B cell (primary cell): ENCODE data around the gene WDR1. TPM values are rescaled to one million over a fixed set of nuclear protein-coding genes. Genes with fewer than 3 reads are reported as not detected.

Source experiments
- ATAC-seq: fragments of 200-7000 bp; cut with Tn5 transposase; one replicate; pipeline ENCODE4 v1.10.0; 2021; ENCODE audit warnings: low read depth, mild to moderate bottlenecking, moderate number of reproducible peaks, moderate library complexity
- CTCF ChIA-PET: fragments of 350-600 bp; sonication (Branson Sonifier 250); formaldehyde crosslinking; loops from one replicate; lab custom pipeline; 2021; ENCODE audit warnings: antibody characterized with exemption, inconsistent platforms; lab: Charles Lee
- POLR2A ChIA-PET: fragments of 350-600 bp; sonication (Branson Sonifier 250); formaldehyde crosslinking; loops from one replicate; lab custom pipeline; 2021; ENCODE audit warnings: antibody characterized with exemption; lab: Charles Lee
- DNase-seq: peaks from one replicate; pipeline ENCODE4 v3.0.0; 2013
- H2AFZ ChIP-seq: 2 replicates; pipeline ENCODE4 v1.6.1; 2012; ENCODE audit warnings: mild to moderate bottlenecking, low read depth, low read length; ENCODE audit not compliant: insufficient read depth, poor library complexity, severe bottlenecking
- H3K27ac ChIP-seq, 2 donors: 1 replicate in 1 of 2; 2 replicates in 1 of 2; pipeline ENCODE4 v1.5.1; 2012 to 2013; ENCODE audit warnings: low read length in 2 of 2, mild to moderate bottlenecking in 2 of 2, moderate library complexity in 1 of 2
- H3K27me3 ChIP-seq, 4 experiments: fragments of 200-600 bp in 1 of 4; sonication (generic) in 1 of 4; replicated peaks in 1 of 4; 1 replicate in 2 of 4; 2 replicates in 2 of 4; pipeline versions ENCODE4 v1.6.1 to v1.7.0; 2013 to 2016; ENCODE audit warnings: low read length in 3 of 4, mild to moderate bottlenecking in 2 of 4, mixed read lengths in 1 of 4, moderate library complexity in 1 of 4; ENCODE audit not compliant: insufficient read depth in 4 of 4, control insufficient read depth in 3 of 4; ENCODE audit errors: control extremely low read depth in 1 of 4
- H3K36me3 ChIP-seq, 2 experiments: replicated peaks in 1 of 2; 1 replicate in 1 of 2; 2 replicates in 1 of 2; pipeline versions ENCODE4 v1.6.1 to v1.7.1; 2013; ENCODE audit warnings: low read length in 1 of 2; ENCODE audit not compliant: insufficient read depth in 2 of 2, control insufficient read depth in 1 of 2; ENCODE audit errors: control extremely low read depth in 1 of 2, extremely low read depth in 1 of 2
- H3K4me1 ChIP-seq, 2 donors: fragments of 200-600 bp in 1 of 2; sonication (generic) in 1 of 2; 1 replicate in 1 of 2; 2 replicates in 1 of 2; pipeline versions ENCODE4 v1.5.1 to v1.6.1; 2013 to 2017; ENCODE audit warnings: low read length in 2 of 2; ENCODE audit not compliant: control insufficient read depth in 2 of 2, insufficient read depth in 2 of 2
- H3K4me2 ChIP-seq: replicated peaks from 2 replicates; pipeline ENCODE3; 2012; ENCODE audit warnings: mild to moderate bottlenecking, low read depth, low read length; ENCODE audit not compliant: poor library complexity, severe bottlenecking
- H3K4me3 ChIP-seq, 5 experiments: fragments of 200-600 bp in 1 of 5; sonication (generic) in 1 of 5; 1 replicate in 3 of 5; 2 replicates in 2 of 5; pipeline versions ENCODE4 v1.5.1 to v1.7.0; 2011 to 2016; ENCODE audit warnings: low read length in 4 of 5, mild to moderate bottlenecking in 4 of 5, low read depth in 2 of 5, control low read depth in 1 of 5, moderate library complexity in 1 of 5; ENCODE audit not compliant: insufficient read depth in 1 of 5; ENCODE audit errors: control extremely low read depth in 1 of 5, extremely low read depth in 1 of 5
- H3K79me2 ChIP-seq: fragments of 200-600 bp; sonication (generic); one replicate; pipeline ENCODE4 v1.6.0; 2016; ENCODE audit warnings: low read length; ENCODE audit not compliant: control insufficient read depth, insufficient read depth
- H3K9ac ChIP-seq: fragments of 200-600 bp; sonication (generic); 2 replicates; pipeline ENCODE4 v1.6.1; 2017; ENCODE audit warnings: mild to moderate bottlenecking, low read length, moderate library complexity
- H3K9me3 ChIP-seq, 3 donors: one replicate each; pipeline versions ENCODE4 v1.6.1 to v1.7.1; 2013; ENCODE audit warnings: low read length in 2 of 3; ENCODE audit not compliant: control insufficient read depth in 2 of 3, insufficient read depth in 1 of 3; ENCODE audit errors: control extremely low read depth in 1 of 3
- H4K20me1 ChIP-seq: 2 replicates; pipeline ENCODE4 v1.6.0; 2012; ENCODE audit warnings: mild to moderate bottlenecking, low read length; ENCODE audit not compliant: insufficient read depth, control insufficient read depth, poor library complexity, severe bottlenecking
- H3K27ac Mint-ChIP-seq: one replicate; pipeline ENCODE4 v1.8.0; 2021; ENCODE audit warnings: mixed read lengths
- H3K27me3 Mint-ChIP-seq: one replicate; pipeline ENCODE4 v1.8.0; 2021; ENCODE audit warnings: mixed read lengths
- H3K4me1 Mint-ChIP-seq: one replicate; pipeline ENCODE4 v1.8.0; 2021; ENCODE audit warnings: mixed read lengths
- H3K4me3 Mint-ChIP-seq: one replicate; pipeline ENCODE4 v1.8.0; 2021; ENCODE audit warnings: mixed read lengths
- H3K9me3 Mint-ChIP-seq: one replicate; pipeline ENCODE4 v1.8.0; 2022; ENCODE audit warnings: mixed read lengths; ENCODE audit not compliant: insufficient read depth
- CTCF ChIP-seq: fragments of 200-600 bp; IDR thresholded peaks from one replicate; pipeline ENCODE4 v1.8.0; 2022; ENCODE audit warnings: antibody characterized with exemption, mild to moderate bottlenecking
- EZH2 ChIP-seq: IDR thresholded peaks from 2 replicates; pipeline ENCODE4 v1.6.1; 2012; ENCODE audit warnings: borderline replicate concordance, low read depth, mild to moderate bottlenecking, moderate library complexity, low read length; ENCODE audit not compliant: insufficient read depth, poor library complexity, severe bottlenecking
- WGBS: methylation state at CpG from one replicate; pipeline ENCODE4 v1.1.5; 2013; ENCODE audit warnings: missing lambda C conversion rate; ENCODE audit not compliant: insufficient coverage; 5-methylcytosine and 5-hydroxymethylcytosine counted together
- intact Hi-C: fragments of 100-400 bp; cut with micrococcal nuclease; formaldehyde crosslinking; loops from one replicate; pipeline ENCODE4 v1.10.0; 2022
- polyA plus RNA-seq: library from polyadenylated mRNA; depleted of rRNA; stranded (reverse); fragments of >200 nt; gene quantifications from 2 replicates; pipeline ENCODE4 v1.2.3, GENCODE V29; 2012
- total RNA-seq, 2 donors: library from RNA; stranded (reverse); fragments of 120-200 nt in 1 of 2; gene quantifications; 1 replicate in 1 of 2; 2 replicates in 1 of 2; pipeline versions ENCODE4 v1.2.3 to v1.2.4, GENCODE V29; 2013 to 2022

WDR1 gene
- total and polyA plus RNA-seq, 2 donors (not counting 1 experiment from before 2014, with no cell fraction given): 134 to 217 TPM

- intact Hi-C loops: no loop called here
- Histone ChIP-seq H3K4me2 (no peak overlapping the region), H3K79me2 (no peaks in the 10 kb centered on the region), H3K9ac (no peak overlapping the region), H4K20me1 (no peaks in the 10 kb centered on the region), H2AFZ (no peak overlapping the region), H3K36me3 (peaks cover 0 to 3% of the 10 kb centered on the region in 2 experiments), H3K4me1 (no peaks in the 10 kb centered on the region), H3K9me3 (peaks cover 0 to 5% (median 0%) of the 10 kb centered on the region in 3 donors), H3K4me3 (no peak overlapping the region), H3K27me3 (no peaks in the 10 kb centered on the region), H3K27ac (no peak overlapping the region)
- no peak overlapping the region for H3K27ac Mint-ChIP-seq
- no peak overlapping the region for H3K4me3 Mint-ChIP-seq
- TF ChIP-seq CTCF (no peak), EZH2 (no peak)
- H3K4me1 Mint-ChIP-seq: no peaks in the 10 kb centered on the region
- POLR2A ChIA-PET: no interaction called here
- DNase-seq: no peak
- CTCF ChIA-PET: no interaction called here
- ATAC-seq: no peak
- WGBS: 93% methylated on average over 2 of the region's 7 CpGs
- H3K9me3 Mint-ChIP-seq: no peaks in the 10 kb centered on the region
- no peaks in the 10 kb centered on the region for H3K27me3 Mint-ChIP-seq
These were observed 58.2 kb downstream of the WDR1 start for GRCh38 chr4:10058371-10058770.

- no peak overlapping the region for H3K27ac ChIP-seq
- H3K4me1 ChIP-seq: no peaks in the 10 kb centered on the region
- WGBS: 100% methylated on average over 2 of the region's 4 CpGs
- no peak overlapping the region for H3K4me3 ChIP-seq
- H3K4me3 Mint-ChIP-seq: no peak overlapping the region
- ATAC-seq (no peak), DNase-seq (no peak)
- H3K27me3 Mint-ChIP-seq: no peaks in the 10 kb centered on the region
- H3K9me3 Mint-ChIP-seq: no peaks in the 10 kb centered on the region
- H3K27ac Mint-ChIP-seq: no peak overlapping the region
- intact Hi-C loops: no loop called here
- TF ChIP-seq EZH2 (no peak), CTCF (no peak)
- no peak overlapping the region for H3K4me2 ChIP-seq
- POLR2A ChIA-PET: no interaction called here
- H3K27me3 ChIP-seq: no peaks in the 10 kb centered on the region
- H3K4me1 Mint-ChIP-seq: no peaks in the 10 kb centered on the region
- peaks cover 0 to 3% of the 10 kb centered on the region in 2 experiments for H3K36me3 ChIP-seq
- CTCF ChIA-PET: interaction anchor here (0.6 kb wide), 1 partner anchor 288 kb away, joined by 3 read pairs; no protein-coding TSS in a partner anchor
- no peak overlapping the region for H2AFZ ChIP-seq
- peaks cover 0 to 5% (median 0%) of the 10 kb centered on the region in 3 donors for H3K9me3 ChIP-seq
- no peak overlapping the region for H3K9ac ChIP-seq
- no peaks in the 10 kb centered on the region for H4K20me1 ChIP-seq
- no peaks in the 10 kb centered on the region for H3K79me2 ChIP-seq
These were observed 59.6 kb downstream of the WDR1 start for GRCh38 chr4:10057023-10057395.
